HepG2 (cell line): ENCODE measurements around the gene CLDND2. TPM values are rescaled to one million over a fixed set of nuclear protein-coding genes. Genes with fewer than 3 reads are reported as not detected.
A peak's percentile ranks its signal among the peaks of the same experiment; 100 is the strongest.

Experiments used
- CCDC6 ChIP-seq: sonication (generic); formaldehyde crosslinking; IDR thresholded peaks from 2 replicates; pipeline ENCODE4 v1.8.1; 2022; ENCODE audit warnings: mild to moderate bottlenecking, missing genetic modification reagents, moderate library complexity
- KDM5B ChIP-seq: sonication (generic); formaldehyde crosslinking; IDR thresholded peaks from 2 replicates; pipeline ENCODE4 v1.4.0; 2020; ENCODE audit warnings: missing genetic modification reagents, mild to moderate bottlenecking, borderline replicate concordance
- LCORL ChIP-seq, 2 experiments: fragments of 450-650 bp in 1 of 2; sonication (generic) in 1 of 2; formaldehyde crosslinking in 1 of 2; IDR thresholded peaks; 2 replicates each; pipeline versions ENCODE4 v1.5.0 to v1.6.1; 2017 to 2020; ENCODE audit warnings: antibody characterized with exemption in 1 of 2, missing genetic modification reagents in 1 of 2
- SP1 ChIP-seq, 2 experiments: fragments of 450-650 bp in 1 of 2; sonication (generic) in 1 of 2; formaldehyde crosslinking in 1 of 2; IDR thresholded peaks; 2 replicates each; pipeline versions ENCODE4 v1.4.0 to v1.6.1; 2016 to 2020; ENCODE audit warnings: missing genetic modification reagents in 1 of 2
- ZNF260 ChIP-seq: sonication (generic); formaldehyde crosslinking; IDR thresholded peaks from 2 replicates; pipeline ENCODE4 v1.4.0; 2020; ENCODE audit warnings: missing genetic modification reagents, low read depth, mild to moderate bottlenecking, borderline replicate concordance
- ZNF567 ChIP-seq: sonication (generic); formaldehyde crosslinking; IDR thresholded peaks from 2 replicates; pipeline ENCODE4 v1.8.1; 2023; ENCODE audit warnings: mild to moderate bottlenecking, missing genetic modification reagents, borderline replicate concordance
- ZNF75D ChIP-seq: sonication (generic); formaldehyde crosslinking; IDR thresholded peaks from 2 replicates; pipeline ENCODE4 v1.8.1; 2023; ENCODE audit warnings: missing genetic modification reagents, mild to moderate bottlenecking, borderline replicate concordance
- ZNF777 ChIP-seq: sonication (generic); formaldehyde crosslinking; IDR thresholded peaks from 2 replicates; pipeline ENCODE4 v1.4.0; 2020; ENCODE audit warnings: missing genetic modification reagents
- ZNF841 ChIP-seq: sonication (generic); formaldehyde crosslinking; IDR thresholded peaks from 2 replicates; pipeline ENCODE4 v1.8.1; 2023; ENCODE audit warnings: missing genetic modification reagents, borderline replicate concordance
- ZSCAN12 ChIP-seq: sonication (generic); formaldehyde crosslinking; IDR thresholded peaks from 2 replicates; pipeline ENCODE4 v1.9.0; 2021; ENCODE audit warnings: mild to moderate bottlenecking, missing genetic modification reagents
- polyA plus RNA-seq, 8 experiments: library from polyadenylated mRNA; depleted of rRNA in 3 of 8; stranded (reverse) in 7 of 8; unstranded in 1 of 8; fragments of >200 nt; fragmentation: Illumina TruSeq in 4 of 8; extraction: Trizol in 4 of 8; gene quantifications; 2 replicates each; pipeline versions ENCODE4 v1.2.1 to v1.2.3, GENCODE V29; 2011 to 2016; ENCODE audit warnings: low read depth in 4 of 8, missing spikeins in 1 of 8, mixed read lengths in 1 of 8; ENCODE audit not compliant: insufficient read depth in 1 of 8
- total RNA-seq, 5 experiments: library from RNA; depleted of rRNA; stranded (reverse); fragments of >200 nt; fragmentation: Illumina TruSeq; extraction: Trizol; gene quantifications; 2 replicates each; pipeline ENCODE4 v1.2.3, GENCODE V29; 2016; ENCODE audit warnings: low read depth in 1 of 5
- TF ChIP-seq, protein P1 (sequence below): sonication (generic); formaldehyde crosslinking; IDR thresholded peaks from 2 replicates; pipeline ENCODE4 v1.4.0; 2020; ENCODE audit warnings: missing genetic modification reagents
- TF ChIP-seq, protein P2 (sequence below): sonication (generic); formaldehyde crosslinking; IDR thresholded peaks from 2 replicates; pipeline ENCODE4 v1.4.0; 2020; ENCODE audit warnings: missing genetic modification reagents, mild to moderate bottlenecking, borderline replicate concordance
- TF ChIP-seq, protein P3 (sequence below): sonication (generic); formaldehyde crosslinking; IDR thresholded peaks from 2 replicates; pipeline ENCODE4 v1.5.1; 2020; ENCODE audit warnings: mild to moderate bottlenecking, missing genetic modification reagents, moderate library complexity
- TF ChIP-seq, protein P4 (sequence below): IDR thresholded peaks from 2 replicates; pipeline ENCODE4 v1.6.1; 2012; ENCODE audit warnings: inconsistent platforms
- TF ChIP-seq, protein P5 (sequence below): sonication (generic); formaldehyde crosslinking; IDR thresholded peaks from 2 replicates; pipeline ENCODE4 v1.5.1; 2020; ENCODE audit warnings: missing genetic modification reagents, mild to moderate bottlenecking, borderline replicate concordance

The CLDND2 gene
- total and polyA plus RNA-seq, 2 of the 13 experiments (the other 11 are each of a cell fraction or from before 2014, with no cell fraction given): 0.84 to 1.8 TPM

DNA sequence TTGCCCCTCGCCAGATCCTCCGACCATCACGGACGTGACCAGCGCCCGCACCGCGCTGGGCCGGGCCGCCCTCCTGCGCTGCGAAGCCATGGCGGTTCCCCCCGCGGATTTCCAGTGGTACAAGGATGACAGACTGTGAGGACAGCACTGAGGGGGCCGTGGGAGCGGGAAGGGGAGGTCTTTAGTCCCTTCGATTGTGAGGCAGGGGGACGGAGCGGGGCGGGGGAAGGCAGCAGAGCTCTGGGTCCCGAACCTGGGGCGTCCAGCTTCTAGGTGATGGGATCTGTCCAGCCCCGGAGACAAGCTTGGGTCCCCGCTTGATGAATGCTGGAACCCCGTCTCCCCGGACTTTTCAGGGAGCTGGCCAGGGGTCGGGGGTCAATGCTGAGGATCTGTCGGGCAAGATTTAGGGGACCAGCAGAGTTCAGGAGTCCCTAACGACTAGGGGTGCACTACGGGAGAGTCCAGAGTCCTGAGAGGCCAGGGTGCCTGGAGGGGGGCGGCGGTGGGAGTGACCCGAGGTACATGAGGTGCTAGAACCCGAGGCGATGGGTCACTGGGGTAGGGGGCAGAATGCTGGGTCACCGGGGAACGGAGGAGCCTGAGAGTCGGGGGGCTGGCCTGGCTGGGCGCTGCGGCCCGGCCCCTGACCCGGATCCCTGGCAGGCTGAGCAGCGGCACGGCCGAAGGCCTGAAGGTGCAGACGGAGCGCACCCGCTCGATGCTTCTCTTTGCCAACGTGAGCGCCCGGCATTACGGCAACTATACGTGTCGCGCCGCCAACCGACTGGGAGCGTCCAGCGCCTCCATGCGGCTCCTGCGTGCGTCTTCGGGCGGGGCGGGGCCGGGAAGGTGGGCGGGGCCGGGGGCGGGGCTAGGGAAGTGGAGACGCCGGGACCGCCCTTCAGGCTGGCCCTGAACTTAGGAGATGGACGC lies 41.5 kb downstream of the CLDND2 start (continued):
- TF ChIP-seq, protein P1, sequence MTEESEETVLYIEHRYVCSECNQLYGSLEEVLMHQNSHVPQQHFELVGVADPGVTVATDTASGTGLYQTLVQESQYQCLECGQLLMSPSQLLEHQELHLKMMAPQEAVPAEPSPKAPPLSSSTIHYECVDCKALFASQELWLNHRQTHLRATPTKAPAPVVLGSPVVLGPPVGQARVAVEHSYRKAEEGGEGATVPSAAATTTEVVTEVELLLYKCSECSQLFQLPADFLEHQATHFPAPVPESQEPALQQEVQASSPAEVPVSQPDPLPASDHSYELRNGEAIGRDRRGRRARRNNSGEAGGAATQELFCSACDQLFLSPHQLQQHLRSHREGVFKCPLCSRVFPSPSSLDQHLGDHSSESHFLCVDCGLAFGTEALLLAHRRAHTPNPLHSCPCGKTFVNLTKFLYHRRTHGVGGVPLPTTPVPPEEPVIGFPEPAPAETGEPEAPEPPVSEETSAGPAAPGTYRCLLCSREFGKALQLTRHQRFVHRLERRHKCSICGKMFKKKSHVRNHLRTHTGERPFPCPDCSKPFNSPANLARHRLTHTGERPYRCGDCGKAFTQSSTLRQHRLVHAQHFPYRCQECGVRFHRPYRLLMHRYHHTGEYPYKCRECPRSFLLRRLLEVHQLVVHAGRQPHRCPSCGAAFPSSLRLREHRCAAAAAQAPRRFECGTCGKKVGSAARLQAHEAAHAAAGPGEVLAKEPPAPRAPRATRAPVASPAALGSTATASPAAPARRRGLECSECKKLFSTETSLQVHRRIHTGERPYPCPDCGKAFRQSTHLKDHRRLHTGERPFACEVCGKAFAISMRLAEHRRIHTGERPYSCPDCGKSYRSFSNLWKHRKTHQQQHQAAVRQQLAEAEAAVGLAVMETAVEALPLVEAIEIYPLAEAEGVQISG (CRISPR knock-in tag): peak; percentile 52; the same call in 1 of the 2 replicates
- TF ChIP-seq, protein P2, sequence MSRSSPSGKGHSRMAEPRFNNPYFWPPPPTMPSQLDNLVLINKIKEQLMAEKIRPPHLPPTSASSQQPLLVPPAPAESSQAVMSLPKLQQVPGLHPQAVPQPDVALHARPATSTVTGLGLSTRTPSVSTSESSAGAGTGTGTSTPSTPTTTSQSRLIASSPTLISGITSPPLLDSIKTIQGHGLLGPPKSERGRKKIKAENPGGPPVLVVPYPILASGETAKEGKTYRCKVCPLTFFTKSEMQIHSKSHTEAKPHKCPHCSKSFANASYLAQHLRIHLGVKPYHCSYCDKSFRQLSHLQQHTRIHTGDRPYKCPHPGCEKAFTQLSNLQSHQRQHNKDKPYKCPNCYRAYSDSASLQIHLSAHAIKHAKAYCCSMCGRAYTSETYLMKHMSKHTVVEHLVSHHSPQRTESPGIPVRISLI (CRISPR knock-in tag): no peak
- TF ChIP-seq, protein P3, sequence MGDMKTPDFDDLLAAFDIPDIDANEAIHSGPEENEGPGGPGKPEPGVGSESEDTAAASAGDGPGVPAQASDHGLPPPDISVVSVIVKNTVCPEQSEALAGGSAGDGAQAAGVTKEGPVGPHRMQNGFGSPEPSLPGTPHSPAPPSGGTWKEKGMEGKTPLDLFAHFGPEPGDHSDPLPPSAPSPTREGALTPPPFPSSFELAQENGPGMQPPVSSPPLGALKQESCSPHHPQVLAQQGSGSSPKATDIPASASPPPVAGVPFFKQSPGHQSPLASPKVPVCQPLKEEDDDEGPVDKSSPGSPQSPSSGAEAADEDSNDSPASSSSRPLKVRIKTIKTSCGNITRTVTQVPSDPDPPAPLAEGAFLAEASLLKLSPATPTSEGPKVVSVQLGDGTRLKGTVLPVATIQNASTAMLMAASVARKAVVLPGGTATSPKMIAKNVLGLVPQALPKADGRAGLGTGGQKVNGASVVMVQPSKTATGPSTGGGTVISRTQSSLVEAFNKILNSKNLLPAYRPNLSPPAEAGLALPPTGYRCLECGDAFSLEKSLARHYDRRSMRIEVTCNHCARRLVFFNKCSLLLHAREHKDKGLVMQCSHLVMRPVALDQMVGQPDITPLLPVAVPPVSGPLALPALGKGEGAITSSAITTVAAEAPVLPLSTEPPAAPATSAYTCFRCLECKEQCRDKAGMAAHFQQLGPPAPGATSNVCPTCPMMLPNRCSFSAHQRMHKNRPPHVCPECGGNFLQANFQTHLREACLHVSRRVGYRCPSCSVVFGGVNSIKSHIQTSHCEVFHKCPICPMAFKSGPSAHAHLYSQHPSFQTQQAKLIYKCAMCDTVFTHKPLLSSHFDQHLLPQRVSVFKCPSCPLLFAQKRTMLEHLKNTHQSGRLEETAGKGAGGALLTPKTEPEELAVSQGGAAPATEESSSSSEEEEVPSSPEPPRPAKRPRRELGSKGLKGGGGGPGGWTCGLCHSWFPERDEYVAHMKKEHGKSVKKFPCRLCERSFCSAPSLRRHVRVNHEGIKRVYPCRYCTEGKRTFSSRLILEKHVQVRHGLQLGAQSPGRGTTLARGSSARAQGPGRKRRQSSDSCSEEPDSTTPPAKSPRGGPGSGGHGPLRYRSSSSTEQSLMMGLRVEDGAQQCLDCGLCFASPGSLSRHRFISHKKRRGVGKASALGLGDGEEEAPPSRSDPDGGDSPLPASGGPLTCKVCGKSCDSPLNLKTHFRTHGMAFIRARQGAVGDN (CRISPR knock-in tag): peak; percentile 65
- no peak for TF ChIP-seq ZNF567
- TF ChIP-seq CCDC6 (CRISPR knock-in tag): no peak
- TF ChIP-seq LCORL (IDR thresholded peaks at IDR 0.05): no peak
- no peak for TF ChIP-seq LCORL (CRISPR knock-in tag; IDR thresholded peaks at IDR 0.05)
- no peak for TF ChIP-seq ZNF777 (CRISPR knock-in tag)
- TF ChIP-seq ZNF841 (CRISPR knock-in tag): no peak
- TF ChIP-seq, protein P4, sequence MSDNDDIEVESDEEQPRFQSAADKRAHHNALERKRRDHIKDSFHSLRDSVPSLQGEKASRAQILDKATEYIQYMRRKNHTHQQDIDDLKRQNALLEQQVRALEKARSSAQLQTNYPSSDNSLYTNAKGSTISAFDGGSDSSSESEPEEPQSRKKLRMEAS: peak; percentile 61
- no peak for TF ChIP-seq ZSCAN12 (CRISPR knock-in tag)
- TF ChIP-seq ZNF260 (CRISPR knock-in tag): no peak
- TF ChIP-seq ZNF75D (CRISPR knock-in tag): no peak
- no peak for TF ChIP-seq SP1 (IDR thresholded peaks at IDR 0.05)
- TF ChIP-seq SP1 (CRISPR knock-in tag; IDR thresholded peaks at IDR 0.05): peak; percentile 82; the same call in 1 of the 2 replicates
- TF ChIP-seq KDM5B (CRISPR knock-in tag): 0 out of 2 replicates have a peak, but pooled peaks have one; percentile 36
- TF ChIP-seq, protein P5, sequence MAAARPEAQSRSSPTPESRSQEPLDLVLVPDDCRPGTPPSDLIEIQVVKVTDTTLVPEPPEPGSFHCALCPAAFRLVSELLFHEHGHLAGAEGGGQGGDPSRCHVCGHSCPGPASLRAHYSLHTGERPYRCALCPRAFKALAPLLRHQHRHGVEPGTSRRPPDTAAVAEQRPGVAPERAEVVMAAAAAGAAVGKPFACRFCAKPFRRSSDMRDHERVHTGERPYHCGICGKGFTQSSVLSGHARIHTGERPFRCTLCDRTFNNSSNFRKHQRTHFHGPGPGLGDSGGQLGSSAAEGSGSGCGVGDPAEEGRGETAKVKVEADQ (CRISPR knock-in tag): no peak
